Endothelial cell of umbilical vein (primary cell): ENCODE data around the gene AURKAIP1. TPM values are rescaled to one million over a fixed set of nuclear protein-coding genes. Genes with fewer than 3 reads are reported as not detected.

Source experiments
- BruUV-seq: library from RNA; stranded (reverse); fragments of 400-500 nt; replicated peaks from 2 replicates; lab custom pipeline; 2021; lab: Mats Ljungman, UMichigan
- CTCF ChIA-PET: fragments of 300-600, 350-600 bp; sonication (Branson Sonifier 250); formaldehyde crosslinking; loops from one replicate; lab custom pipeline; 2021; ENCODE audit warnings: antibody characterized with exemption, inconsistent platforms; lab: Charles Lee
- POLR2A ChIA-PET: fragments of 300-600, 350-600 bp; sonication (Branson Sonifier 250); formaldehyde crosslinking; loops from one replicate; lab custom pipeline; 2021; ENCODE audit warnings: antibody characterized with exemption, inconsistent platforms; lab: Charles Lee
- DNase-seq: peaks from one replicate; pipeline ENCODE4 v3.0.0-alpha.2; 2011; ENCODE audit warnings: low read depth, low spot score
- FAIRE-seq: peaks from 2 replicates; lab custom pipeline; 2011; peaks lifted over from hg19 to GRCh38; lab: Jason Lieb, UNC
- H2AFZ ChIP-seq: 2 replicates; pipeline ENCODE4 v1.6.0; 2012; ENCODE audit warnings: low read depth, low read length, control low read depth, inconsistent platforms
- H3K27ac ChIP-seq: 2 replicates; pipeline ENCODE4 v1.5.1; 2011; ENCODE audit warnings: low read depth, mild to moderate bottlenecking, control low read depth, low read length, moderate library complexity; ENCODE audit not compliant: insufficient read depth
- H3K27me3 ChIP-seq, 2 experiments: 2 replicates each; pipeline versions ENCODE4 v1.6.0 to v1.6.1; 2011; ENCODE audit warnings: low read length in 2 of 2, mixed read lengths in 1 of 2; ENCODE audit not compliant: control insufficient read depth in 2 of 2, insufficient read depth in 2 of 2
- H3K36me3 ChIP-seq, 2 experiments: 2 replicates in 1 of 2; 3 replicates in 1 of 2; pipeline ENCODE4 v1.5.1; 2011; ENCODE audit warnings: low read length in 2 of 2, mild to moderate bottlenecking in 1 of 2, moderate library complexity in 1 of 2; ENCODE audit not compliant: control insufficient read depth in 2 of 2, insufficient read depth in 2 of 2; ENCODE audit errors: extremely low read depth in 1 of 2
- H3K4me1 ChIP-seq: 3 replicates; pipeline ENCODE4 v1.5.1; 2011; ENCODE audit warnings: mild to moderate bottlenecking, low read length; ENCODE audit not compliant: control insufficient read depth, insufficient read depth; ENCODE audit errors: extremely low read depth
- H3K4me2 ChIP-seq: 2 replicates; pipeline ENCODE4 v1.6.1; 2011; ENCODE audit warnings: low read length, control low read depth, mixed read lengths; ENCODE audit not compliant: insufficient read depth
- H3K4me3 ChIP-seq, 3 experiments: fragments of 200-600 bp in 1 of 3; sonication (generic), shearing (Covaris generic) in 1 of 3; replicated peaks in 1 of 3; 2 replicates each; pipeline ENCODE4 v1.5.1; 2011 to 2016; ENCODE audit warnings: control low read depth in 3 of 3, low read length in 3 of 3, mild to moderate bottlenecking in 2 of 3, inconsistent platforms in 1 of 3, low read depth in 1 of 3, moderate library complexity in 1 of 3; ENCODE audit not compliant: insufficient read depth in 1 of 3
- H3K79me2 ChIP-seq: 2 replicates; pipeline ENCODE4 v1.6.0; 2012; ENCODE audit warnings: low read length, inconsistent platforms; ENCODE audit not compliant: control insufficient read depth, insufficient read depth
- H3K9ac ChIP-seq: replicated peaks from 2 replicates; pipeline ENCODE3; 2011; ENCODE audit warnings: low read length, control low read depth; ENCODE audit not compliant: insufficient read depth; ENCODE audit errors: extremely low read depth
- H3K9me1 ChIP-seq: replicated peaks from 3 replicates; pipeline ENCODE4 v1.6.0; 2011; ENCODE audit warnings: mild to moderate bottlenecking, low read length; ENCODE audit not compliant: control insufficient read depth, insufficient read depth; ENCODE audit errors: extremely low read depth
- H3K9me3 ChIP-seq: replicated peaks from 2 replicates; pipeline ENCODE4 v1.5.1; 2012; ENCODE audit warnings: low read length, inconsistent platforms; ENCODE audit not compliant: control insufficient read depth, insufficient read depth
- H4K20me1 ChIP-seq: replicated peaks from 2 replicates; pipeline ENCODE3; 2011; ENCODE audit warnings: mild to moderate bottlenecking, low read length; ENCODE audit not compliant: control insufficient read depth, insufficient read depth; ENCODE audit errors: extremely low read depth
- CTCF ChIP-seq, 2 donors: IDR thresholded peaks; 1 replicate in 1 of 2; 2 replicates in 1 of 2; pipeline ENCODE4 v1.5.1; 2011; ENCODE audit warnings: low read length in 2 of 2, mild to moderate bottlenecking in 2 of 2, moderate library complexity in 2 of 2, control low read depth in 1 of 2, inconsistent platforms in 1 of 2, low read depth in 1 of 2; ENCODE audit not compliant: insufficient read depth in 1 of 2; ENCODE audit errors: extremely low read depth in 1 of 2
- EZH2 ChIP-seq: IDR thresholded peaks from 2 replicates; pipeline ENCODE4 v1.6.1; 2012; ENCODE audit warnings: borderline replicate concordance, low read depth, mild to moderate bottlenecking, moderate library complexity, low read length, inconsistent platforms; ENCODE audit not compliant: severe bottlenecking
- FOS ChIP-seq: IDR thresholded peaks from 2 replicates; pipeline ENCODE4 v1.6.1; 2011; ENCODE audit warnings: mild to moderate bottlenecking, low read length, moderate library complexity, borderline replicate concordance; ENCODE audit not compliant: insufficient read depth
- GATA2 ChIP-seq: IDR thresholded peaks from 2 replicates; pipeline ENCODE4 v1.7.0; 2011; ENCODE audit warnings: low read depth, mild to moderate bottlenecking, moderate library complexity, mixed read lengths, low read length; ENCODE audit not compliant: insufficient read length, insufficient read depth
- JUN ChIP-seq: IDR thresholded peaks from 2 replicates; pipeline ENCODE4 v1.6.1; 2011; ENCODE audit warnings: borderline replicate concordance, low read depth; ENCODE audit not compliant: insufficient read length, insufficient read depth
- MAX ChIP-seq: IDR thresholded peaks from 2 replicates; pipeline ENCODE4 v1.6.1; 2011; ENCODE audit not compliant: insufficient read depth, insufficient read length
- MYC ChIP-seq: IDR thresholded peaks from one replicate; pipeline ENCODE4 v1.6.1; 2011; ENCODE audit warnings: mild to moderate bottlenecking, low read depth, low read length
- POLR2A ChIP-seq: IDR thresholded peaks from 2 replicates; pipeline ENCODE4 v1.6.1; 2012; ENCODE audit warnings: low read depth, mild to moderate bottlenecking, control low read depth, low read length
- POLR2AphosphoS5 ChIP-seq: IDR thresholded peaks from 2 replicates; pipeline ENCODE4 v1.6.1; 2012; ENCODE audit warnings: low read depth, mild to moderate bottlenecking, control low read depth, low read length, moderate library complexity; ENCODE audit not compliant: insufficient read depth
- dilution Hi-C: fragments of 300-500 bp; cut with MboI; formaldehyde crosslinking; loops from one replicate; pipeline ENCODE4 v1.15.0; 2019; ENCODE audit warnings: low sequenced_read_pairs; ENCODE audit not compliant: extremely low pct_ligation_motif_present
- intact Hi-C: fragments of 100-400 bp; cut with micrococcal nuclease; formaldehyde crosslinking; loops from one replicate; pipeline ENCODE4 v1.10.0; 2022
- polyA plus RNA-seq, 4 experiments: library from polyadenylated mRNA; depleted of rRNA in 3 of 4; stranded (reverse) in 3 of 4; unstranded in 1 of 4; fragments of >200 nt; gene quantifications; 2 replicates each; pipeline versions ENCODE4 v1.2.1 to v1.2.3, GENCODE V29; 2011 to 2012; ENCODE audit warnings: missing spikeins in 1 of 4
- total RNA-seq: library from RNA; stranded (reverse); gene quantifications from 2 replicates; pipeline ENCODE4 v1.2.3, GENCODE V29; 2021

The AURKAIP1 gene
- total and polyA plus RNA-seq, 2 donors (not counting 3 experiments of a cell fraction or from before 2014, with no cell fraction given), result 73.3 to 151 TPM

- dilution Hi-C loops, result no loop called here
These were observed 46.8 kb downstream of the AURKAIP1 start for GRCh38 chr1:1328254-1328653.

More at GRCh38 chr1:1328254-1328653, 46.8 kb downstream of the AURKAIP1 start:
- no peak overlapping the region for H3K4me2 ChIP-seq
- H3K4me3 ChIP-seq, result no peak overlapping the region
- DNase-seq (no peak), FAIRE-seq (no peak)
- no peak overlapping the region for H3K9ac ChIP-seq
- CTCF ChIA-PET, result no interaction called here
- intact Hi-C loops, result no loop called here
- H3K27me3 ChIP-seq, result no peaks in the 10 kb centered on the region
- no peak overlapping the region for H2AFZ ChIP-seq
- TF ChIP-seq EZH2, result no peak
- no peak for TF ChIP-seq FOS
- no peak for TF ChIP-seq GATA2
- no peak for TF ChIP-seq POLR2A
- no peak for TF ChIP-seq CTCF (IDR thresholded peaks at IDR 0.05; ENCODE audit: extremely low read depth in 1 of 2, insufficient read depth in 1 of 2, low read depth in 1 of 2, low read length in 2 of 2)
- TF ChIP-seq POLR2AphosphoS5, result no peak
- TF ChIP-seq JUN, result no peak
- TF ChIP-seq MAX, result no peak
- no peak for TF ChIP-seq MYC
- no peaks in the 10 kb centered on the region for H4K20me1 ChIP-seq
- H3K36me3 ChIP-seq, result peaks cover 0 to 15% of the 10 kb centered on the region in 2 experiments
- peaks cover 20% of the 10 kb centered on the region for H3K79me2 ChIP-seq
- no peaks in the 10 kb centered on the region for H3K9me1 ChIP-seq
- no peaks in the 10 kb centered on the region for H3K9me3 ChIP-seq
- H3K27ac ChIP-seq, result no peak overlapping the region
- peaks cover 13% of the 10 kb centered on the region for H3K4me1 ChIP-seq
- POLR2A ChIA-PET, result no interaction called here
- BruUV-seq, result no TSS peak
